SK-N-SH (cell line): ENCODE data around the gene PLCG2.

ENCODE experiments used
- CHD2 ChIP-seq: fragments of 150-350 bp; IDR thresholded peaks from 2 replicates; pipeline ENCODE4 v1.6.1; 2018; ENCODE audit warnings: low read length; ENCODE audit not compliant: partially characterized antibody
- CTCF ChIP-seq: fragments of 200-600 bp; sonication (generic); IDR thresholded peaks from 2 replicates; pipeline ENCODE4 v1.6.1; 2017; ENCODE audit warnings: antibody characterized with exemption, mild to moderate bottlenecking, moderate library complexity
- ELF1 ChIP-seq: IDR thresholded peaks from 2 replicates; pipeline ENCODE4 v1.4.0; 2012
- EZH2phosphoT487 ChIP-seq: fragments of 200-600 bp; sonication (generic); IDR thresholded peaks from 2 replicates; pipeline ENCODE4 v1.6.1; 2017; ENCODE audit warnings: low read depth, mixed run types, mild to moderate bottlenecking, antibody characterized with exemption, moderate library complexity, borderline replicate concordance
- GABPA ChIP-seq: IDR thresholded peaks from 2 replicates; pipeline ENCODE4 v1.4.0; 2012; ENCODE audit warnings: low read depth, mild to moderate bottlenecking
- GATA2 ChIP-seq: sonication (generic); formaldehyde crosslinking; IDR thresholded peaks from 2 replicates; pipeline ENCODE4 v1.5.0; 2020; ENCODE audit warnings: mild to moderate bottlenecking, missing genetic modification reagents
- IRF3 ChIP-seq: fragments of 150-350 bp; IDR thresholded peaks from 2 replicates; pipeline ENCODE4 v1.6.1; 2016; ENCODE audit warnings: mild to moderate bottlenecking, low read depth, low read length
- MAX ChIP-seq: IDR thresholded peaks from 2 replicates; pipeline ENCODE4 v1.4.0; 2012; ENCODE audit warnings: low read depth
- POLR2AphosphoS5 ChIP-seq: IDR thresholded peaks from 2 replicates; pipeline ENCODE4 v1.6.1; 2012; ENCODE audit warnings: low read depth, low read length
- RAD21 ChIP-seq: IDR thresholded peaks from 2 replicates; pipeline ENCODE4 v1.6.1; 2012; ENCODE audit warnings: mild to moderate bottlenecking, low read length
- REST ChIP-seq: IDR thresholded peaks from 2 replicates; pipeline ENCODE4 v1.6.1; 2012; ENCODE audit warnings: mild to moderate bottlenecking, low read depth, low read length, moderate library complexity
- TAF1 ChIP-seq: IDR thresholded peaks from 2 replicates; pipeline ENCODE4 v1.6.1; 2012; ENCODE audit warnings: low read depth, mild to moderate bottlenecking, low read length, moderate library complexity, borderline replicate concordance

GRCh38 chr16:81936209-81937000 is 157.3 kb downstream of the PLCG2 start:
- TF ChIP-seq TAF1 (no peak), CTCF (no peak), EZH2phosphoT487 (no peak), CHD2 (no peak), REST (no peak), IRF3 (no peak), RAD21 (no peak), GABPA (no peak), MAX (no peak), POLR2AphosphoS5 (no peak), ELF1 (no peak), GATA2 (CRISPR knock-in tag) (no peak)
